ENCODE data around the gene OXGR1.

GRCh38 chr13:97018029-97018819 is 23.9 kb upstream of the OXGR1 start:
- TF ChIP-seq TEAD4 (IDR thresholded peaks at IDR 0.05; ENCODE audit: low read length) (no peak), TEAD4 (CRISPR knock-in tag; IDR thresholded peaks at IDR 0.05; ENCODE audit: borderline replicate concordance) (no peak), POLR2AphosphoS5 (IDR thresholded peaks at IDR 0.05; ENCODE audit: control insufficient read depth, insufficient read depth, low read depth, low read length) (no peak), ZNF354B (CRISPR knock-in tag; IDR thresholded peaks at IDR 0.05) (no peak), POLR2A (conservative IDR thresholded peaks at IDR 0.05) (no peak), CTCF (IDR thresholded peaks at IDR 0.05 in 2 of 3, conservative IDR thresholded peaks at IDR 0.05 in 1 of 3; ENCODE audit: insufficient read depth in 2 of 3, low read depth in 1 of 3, low read length in 3 of 3) (peak; percentile 57 to 78 (median 72)), CREM (IDR thresholded peaks at IDR 0.05; ENCODE audit: low read depth) (no peak), FOXK1 (CRISPR knock-in tag; IDR thresholded peaks at IDR 0.05; ENCODE audit: borderline replicate concordance) (no peak), PML (IDR thresholded peaks at IDR 0.05; ENCODE audit: low read length) (no peak)

All from K562 (cell line).